T1000 (cell line): ENCODE data around the gene L3MBTL4.

Experiments used
- DNase-seq: peaks from one replicate; lab custom pipeline; 2025; ENCODE audit warnings: mixed read lengths; lab: John Stamatoyannopoulos, UW

The L3MBTL4 gene

DNA sequence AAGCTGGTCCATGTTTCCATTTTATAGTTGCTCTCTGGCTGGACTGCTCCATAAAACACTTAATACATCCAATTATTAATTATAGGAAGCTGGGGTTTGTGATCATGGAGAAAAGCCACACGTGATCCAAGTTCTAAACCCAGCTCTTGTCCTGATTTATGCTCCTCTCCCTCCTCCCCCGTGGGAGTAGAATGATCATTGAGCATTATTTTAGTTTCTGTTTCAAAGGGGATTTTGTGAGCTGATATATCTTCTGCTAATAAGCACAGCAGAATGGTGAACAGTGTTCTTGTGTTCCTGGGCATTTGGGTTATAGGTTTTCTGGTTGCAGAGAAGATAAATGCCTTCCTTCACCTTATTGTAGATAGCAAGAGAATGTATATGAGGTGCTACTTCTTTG lies 383.7 kb downstream of the L3MBTL4 start:
- DNase-seq, result no peak

DNA sequence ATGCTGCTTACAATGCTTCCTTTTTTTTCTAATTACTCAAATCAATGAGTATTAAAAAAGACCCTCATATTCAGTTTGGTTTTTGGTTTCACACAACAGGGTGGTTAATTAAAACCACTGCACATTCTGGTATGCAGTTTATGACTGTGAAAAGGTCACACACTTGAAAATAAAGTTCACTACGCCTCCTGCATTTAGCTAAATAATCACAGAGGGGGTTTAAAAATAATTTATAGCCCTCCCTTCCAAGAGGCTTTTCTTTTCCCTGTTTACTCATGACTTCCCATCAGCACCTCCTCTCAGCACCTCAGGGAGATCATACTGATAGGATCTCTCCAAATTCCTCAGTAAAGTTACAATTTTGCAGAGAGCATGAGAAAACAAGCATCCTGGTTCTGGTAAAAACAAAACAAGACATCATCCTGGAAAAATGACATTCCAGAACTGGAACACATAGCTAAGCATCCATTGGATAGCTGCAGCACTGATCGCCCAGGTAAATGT lies 389.9 kb downstream of the L3MBTL4 start:
- no peak for DNase-seq

DNA sequence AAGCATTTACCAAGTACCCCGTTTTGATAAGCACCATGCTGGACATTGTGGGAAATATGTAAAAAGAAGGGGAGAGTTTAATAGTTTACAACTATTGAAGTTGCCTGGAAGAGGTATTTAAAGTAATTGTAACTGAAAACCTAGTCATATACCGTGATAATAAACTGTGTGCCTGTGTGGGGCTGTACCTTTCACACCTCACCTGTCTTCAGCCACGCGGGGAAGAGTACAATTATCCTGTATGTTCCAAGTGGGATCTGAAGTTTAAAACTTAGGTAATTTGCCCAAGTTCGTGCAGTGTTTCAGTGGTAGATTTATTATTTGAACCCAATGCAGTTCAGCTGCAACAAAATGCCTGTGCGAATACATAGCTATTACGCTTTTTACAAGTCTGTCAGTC lies 391.2 kb downstream of the L3MBTL4 start:
- no peak for DNase-seq

DNA sequence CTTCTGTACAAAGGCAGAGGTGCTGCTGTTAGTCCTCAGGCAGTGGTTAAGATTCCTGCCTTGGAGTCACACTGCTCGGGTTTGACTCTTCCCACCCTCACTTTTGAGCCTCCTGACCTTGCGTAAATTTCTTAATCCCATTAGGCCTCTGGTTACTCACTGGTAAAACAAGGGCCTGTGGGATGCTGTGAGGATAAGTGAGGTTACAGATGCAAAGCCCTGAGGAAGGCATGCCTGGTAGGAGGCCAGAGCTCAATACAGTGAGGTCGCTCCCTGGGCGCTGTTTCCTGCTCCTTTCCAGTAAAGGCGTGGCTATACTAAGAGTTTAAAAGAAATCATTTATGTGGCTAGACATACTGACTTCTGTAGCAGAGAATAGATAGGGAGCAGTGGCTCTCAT lies 391.9 kb downstream of the L3MBTL4 start:
- peak; percentile 12 for DNase-seq

DNA sequence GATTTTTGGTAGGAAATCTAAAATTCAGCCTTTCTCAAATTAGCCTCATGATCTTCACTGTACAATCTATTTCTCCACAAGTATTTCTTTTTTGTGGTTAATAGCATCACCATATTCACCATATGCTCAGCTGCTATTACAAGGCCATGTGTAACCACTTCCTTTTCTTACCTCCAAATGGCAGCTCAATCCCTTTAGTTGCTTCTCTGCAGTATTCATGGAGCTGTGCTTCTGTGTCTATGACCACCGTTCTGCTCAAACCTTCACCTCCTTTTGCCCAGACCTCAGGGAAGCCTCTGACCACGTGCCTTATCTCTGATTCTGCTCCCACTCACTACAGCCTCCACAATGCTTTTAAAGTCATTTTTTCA lies 392.7 kb downstream of the L3MBTL4 start:
- no peak for DNase-seq

DNA sequence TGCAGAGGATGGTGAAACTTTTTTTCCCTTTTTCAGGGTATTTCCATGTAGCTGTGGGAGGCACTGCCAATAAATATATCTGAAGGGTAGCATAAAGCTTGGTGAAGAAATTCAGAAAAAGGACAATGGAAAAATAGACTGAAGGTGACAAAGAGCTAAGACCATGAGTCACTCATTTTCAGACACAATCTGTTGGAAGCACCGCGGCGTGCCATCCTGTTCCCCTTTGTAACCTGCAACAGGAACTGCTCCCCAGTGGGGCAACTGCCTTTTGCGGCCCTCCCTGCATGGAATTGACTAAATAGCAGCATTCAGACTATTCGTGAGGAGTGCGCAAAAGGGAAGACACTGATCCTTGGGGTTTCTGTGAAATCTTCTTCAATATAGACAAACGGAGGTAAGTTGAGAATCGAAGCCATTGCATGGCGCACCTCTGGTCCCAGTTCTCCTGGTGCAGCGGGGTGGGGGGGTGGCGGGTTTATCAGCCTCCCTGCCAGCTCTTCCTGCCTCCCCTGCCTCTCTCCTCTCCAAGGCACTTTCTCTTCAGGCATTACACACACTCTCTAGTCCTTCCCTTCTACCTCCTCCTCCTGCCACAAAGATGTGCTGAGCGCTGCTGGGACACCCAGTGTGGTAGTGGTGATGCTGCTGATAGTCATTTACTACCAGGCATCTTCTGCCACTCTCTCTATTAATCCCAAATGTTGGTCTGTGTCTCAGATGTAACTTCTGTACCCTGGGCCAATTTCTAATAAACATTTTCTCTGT lies 393.2 kb downstream of the L3MBTL4 start:
- DNase-seq, result no peak

DNA sequence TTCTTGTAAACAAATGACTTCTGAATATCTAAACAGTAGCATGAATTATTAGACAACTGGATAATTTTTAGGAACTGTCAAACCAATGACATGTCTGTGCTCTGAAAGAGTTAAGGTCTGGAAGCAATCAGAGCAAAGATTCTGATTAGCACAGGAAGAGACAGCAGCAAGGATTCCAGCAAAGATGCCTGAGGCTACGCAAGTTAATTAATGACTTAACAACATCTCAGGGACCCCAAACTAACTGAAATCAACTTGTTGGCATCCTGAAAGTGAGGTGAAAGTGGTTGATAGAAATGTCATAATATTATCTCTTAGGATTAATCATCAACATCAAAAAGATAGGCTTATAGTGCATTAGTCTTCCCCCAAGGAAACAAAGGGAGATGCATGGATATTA lies 396.0 kb downstream of the L3MBTL4 start:
- DNase-seq, result no peak

DNA sequence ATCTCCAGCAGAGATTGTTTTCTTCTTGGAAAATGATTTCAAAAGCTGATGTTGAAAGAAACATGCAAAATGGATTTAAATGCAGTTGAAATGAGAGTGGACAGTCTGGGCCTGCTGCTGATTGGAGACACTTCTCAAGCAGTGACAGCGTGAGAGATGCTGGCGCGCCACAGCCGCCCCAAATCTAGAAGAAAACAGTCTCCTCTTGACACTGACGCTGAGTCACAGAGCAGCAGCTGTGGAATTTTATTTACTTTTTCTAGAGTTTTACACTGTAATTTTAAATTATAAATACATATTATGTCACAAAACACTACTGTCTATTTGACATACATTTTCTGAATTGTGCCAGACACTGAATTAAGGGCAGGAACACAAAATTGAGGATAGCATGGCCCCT lies 397.5 kb downstream of the L3MBTL4 start:
- DNase-seq, result no peak

DNA sequence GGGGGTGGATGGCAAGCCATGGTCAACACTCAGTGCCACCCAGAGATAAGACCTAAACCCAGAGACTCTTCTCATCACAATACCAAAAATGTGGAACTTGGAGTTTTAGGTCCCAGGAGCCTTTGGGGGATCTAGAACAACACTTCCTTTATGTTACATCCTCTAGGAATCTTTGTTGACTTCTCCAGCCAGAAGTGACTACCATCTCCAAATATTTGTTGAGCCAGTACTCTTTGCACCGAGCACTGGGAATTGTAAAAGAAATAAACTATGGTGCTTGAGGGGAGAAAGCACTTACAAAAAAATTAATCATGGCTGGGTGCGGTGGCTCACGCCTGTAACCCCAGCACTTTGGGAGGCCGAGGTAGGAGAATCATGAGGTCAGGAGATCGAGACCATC lies 399.3 kb downstream of the L3MBTL4 start:
- DNase-seq, result no peak

DNA sequence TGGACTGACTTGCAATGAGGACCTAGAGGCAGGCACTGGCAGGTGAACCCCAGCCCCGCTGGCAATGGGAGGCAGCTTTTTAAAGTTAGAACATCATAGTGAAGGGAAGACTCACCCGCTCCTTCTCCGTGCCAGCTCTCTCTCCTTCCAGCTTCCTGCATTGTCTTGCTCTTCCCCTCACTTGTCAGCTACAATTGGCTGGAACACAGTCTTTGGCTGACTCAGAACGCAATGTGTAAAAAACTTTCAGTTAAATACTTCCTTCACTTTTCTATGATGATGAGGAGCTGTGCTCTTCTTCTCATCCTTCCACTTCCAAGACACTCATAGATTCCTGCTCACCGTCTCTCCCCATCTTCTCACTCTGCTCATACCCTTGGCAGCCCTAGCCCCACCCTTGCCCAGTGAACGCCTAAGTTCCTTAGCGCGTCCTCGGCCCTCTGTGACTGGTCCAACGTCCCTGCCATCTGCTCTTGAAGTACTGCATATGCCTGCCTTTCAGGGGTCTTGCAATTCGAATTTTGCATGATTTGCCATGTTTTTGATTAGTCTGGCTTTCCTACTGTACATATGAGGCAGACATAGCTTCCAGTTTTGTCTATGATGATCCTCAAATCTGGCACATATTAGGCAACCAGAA lies 401.4 kb downstream of the L3MBTL4 start:
- no peak for DNase-seq

DNA sequence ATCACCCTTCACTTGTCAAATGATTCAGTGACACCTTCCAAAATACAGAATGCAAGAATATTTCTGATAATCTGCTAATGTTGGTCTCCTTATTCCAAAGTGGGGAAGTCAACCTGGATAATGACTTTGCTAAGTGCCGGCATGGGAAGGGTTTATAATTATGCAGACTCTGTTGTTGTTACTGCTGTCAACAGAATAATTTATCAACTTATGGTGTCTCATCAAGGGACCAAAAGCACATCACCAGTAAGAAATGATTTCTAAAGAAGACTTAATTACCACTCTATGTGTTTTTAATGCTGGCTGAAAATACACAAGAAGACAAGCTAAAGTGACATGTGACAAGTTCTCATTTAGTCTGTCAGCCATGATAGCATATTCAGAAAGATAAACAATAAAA lies 403.8 kb downstream of the L3MBTL4 start:
- DNase-seq, result no peak

DNA sequence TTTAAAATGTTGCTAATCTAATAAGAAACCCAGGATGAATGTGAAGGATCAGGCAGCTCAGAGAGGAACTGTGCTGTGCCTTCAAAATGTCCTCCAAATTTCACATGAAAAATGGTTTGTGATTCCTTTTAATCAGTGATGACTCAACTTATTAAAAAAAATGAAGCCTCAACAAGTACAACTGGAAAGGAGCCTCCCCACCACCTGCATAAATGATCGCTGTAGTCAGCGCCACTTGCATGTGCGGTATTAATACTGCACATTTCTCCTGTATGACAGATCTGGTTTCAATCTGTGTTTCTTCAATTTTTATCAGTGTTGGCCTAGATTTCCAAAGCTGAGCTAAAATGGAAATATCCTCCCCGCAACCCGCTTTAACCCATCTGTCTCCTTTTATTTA lies 404.4 kb downstream of the L3MBTL4 start:
- DNase-seq, result no peak

DNA sequence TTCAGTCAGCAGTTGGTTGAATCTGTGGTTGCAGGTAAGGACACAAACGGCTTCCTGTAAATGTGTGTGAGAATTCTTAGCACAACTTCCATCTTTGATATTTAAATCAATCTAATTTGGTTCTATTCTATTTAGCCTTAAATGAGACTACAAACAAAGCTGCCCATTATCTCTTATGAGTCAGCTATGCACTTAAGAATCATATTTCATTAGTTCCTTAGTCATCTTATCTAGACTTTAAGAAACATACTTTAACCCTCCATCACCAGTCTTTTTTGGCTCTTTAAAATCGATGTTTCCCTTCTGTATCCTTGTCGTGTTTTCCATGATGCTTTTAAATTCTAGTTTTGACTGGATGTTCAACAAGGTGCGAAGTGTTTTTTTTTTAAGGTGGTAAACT lies 405.0 kb downstream of the L3MBTL4 start:
- no peak for DNase-seq

DNA sequence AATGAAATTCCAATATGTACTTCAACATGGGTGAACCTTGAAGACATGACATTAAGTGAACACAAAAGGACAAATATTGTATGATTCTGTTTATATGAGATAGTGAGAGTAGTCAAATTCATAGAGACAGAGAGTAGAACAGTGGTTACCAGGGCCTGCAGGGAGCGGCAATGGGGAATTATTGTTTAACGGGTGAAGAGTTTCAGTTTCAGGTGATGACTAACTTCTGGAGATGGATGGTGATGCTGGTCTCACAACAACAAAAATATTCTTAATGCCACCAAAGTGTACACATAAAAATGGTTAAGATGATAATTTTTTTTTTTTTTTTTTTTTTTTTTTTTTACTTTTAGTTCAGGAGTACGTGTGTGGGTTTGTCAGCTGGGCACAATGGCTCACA lies 410.0 kb downstream of the L3MBTL4 start:
- DNase-seq, result no peak

DNA sequence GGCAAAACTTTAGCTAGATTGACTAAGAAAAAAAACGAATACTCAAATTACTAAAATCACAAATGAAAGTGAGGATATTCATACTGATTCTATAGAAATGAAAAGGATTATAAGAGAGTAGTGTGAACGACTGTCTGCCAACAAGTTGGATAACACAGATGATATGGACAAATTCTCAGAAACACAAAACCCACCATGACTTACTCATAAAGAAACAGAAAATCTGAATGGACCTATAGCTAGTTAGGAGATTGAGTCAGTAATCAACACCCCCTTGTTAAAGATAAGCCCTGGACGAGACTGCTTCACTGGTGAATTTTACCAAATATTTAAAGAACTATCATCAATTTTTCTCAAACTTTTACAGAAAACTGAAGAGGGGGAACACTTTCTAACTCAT lies 410.6 kb downstream of the L3MBTL4 start:
- DNase-seq, result no peak

DNA sequence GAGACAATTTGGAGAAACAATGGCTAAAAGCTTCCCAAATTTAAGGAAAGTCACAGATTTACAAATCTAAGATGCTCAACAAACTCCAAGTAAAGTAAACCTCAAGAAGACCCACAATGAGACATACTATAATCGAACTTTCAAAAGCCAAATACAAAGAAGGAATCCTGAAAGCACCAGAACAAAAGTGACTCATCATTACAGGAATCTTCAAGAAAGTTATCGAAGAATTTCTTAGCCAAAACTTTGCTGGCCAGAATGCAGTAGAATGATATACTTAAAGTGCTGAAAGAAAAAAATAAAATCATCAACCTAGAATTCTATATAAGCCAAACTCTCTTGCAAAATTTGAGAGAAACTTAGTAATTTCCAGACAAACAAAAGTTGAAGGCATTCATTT lies 412.8 kb downstream of the L3MBTL4 start:
- DNase-seq, result no peak

DNA sequence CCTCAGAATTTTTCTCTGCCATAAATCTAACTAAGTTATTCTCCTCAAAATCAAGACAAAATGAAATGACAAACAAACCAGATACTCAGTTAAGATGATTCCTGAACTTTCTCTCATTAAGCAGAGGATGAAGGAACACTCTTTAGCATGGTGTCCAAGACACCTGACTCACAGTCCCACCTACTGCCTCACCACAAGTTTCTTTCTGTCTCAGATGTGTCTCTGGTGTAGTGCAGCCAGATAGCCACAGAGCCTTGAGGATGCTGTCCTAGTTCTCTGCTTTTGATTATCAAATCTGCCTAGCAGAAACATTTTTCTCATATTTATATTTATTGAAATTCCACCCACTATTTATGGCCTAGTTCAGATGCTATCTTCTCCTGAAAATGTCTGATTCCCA lies 415.8 kb downstream of the L3MBTL4 start:
- DNase-seq, result no peak

DNA sequence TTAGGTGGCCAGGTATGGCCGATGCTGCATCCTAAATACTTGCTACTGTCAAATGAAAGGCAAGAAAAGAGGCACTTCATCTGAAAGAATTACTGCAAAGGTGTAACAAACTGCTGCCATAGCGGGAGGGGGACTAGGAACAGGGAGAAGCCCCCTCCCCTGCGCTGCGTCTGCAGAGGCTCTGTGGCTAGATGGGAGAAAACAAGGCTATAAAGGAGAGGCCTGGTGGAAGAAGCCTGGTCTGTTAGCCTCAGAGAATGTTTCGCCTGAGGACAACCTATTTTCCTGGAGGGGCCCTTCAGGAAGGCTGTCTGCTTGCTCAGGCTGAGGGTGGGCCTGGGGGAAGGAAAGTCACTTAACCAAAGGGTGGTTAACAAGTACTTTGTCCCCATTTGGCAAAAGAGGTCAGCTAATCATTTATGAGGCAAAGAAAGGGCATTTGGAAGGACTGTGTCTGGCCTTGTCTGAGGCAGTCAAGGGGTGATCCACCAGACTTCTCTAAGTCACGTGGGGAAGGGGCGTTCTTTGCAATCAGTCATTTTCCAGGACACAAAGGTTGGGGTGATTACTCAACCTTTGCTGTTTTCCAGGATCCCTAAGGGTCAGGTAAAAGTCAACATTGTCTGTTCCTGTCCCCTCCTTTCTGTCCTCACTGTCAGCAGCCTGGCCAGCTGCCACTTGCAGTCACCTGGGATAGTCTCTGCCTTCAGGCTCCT lies 416.4 kb downstream of the L3MBTL4 start:
- DNase-seq, result no peak

DNA sequence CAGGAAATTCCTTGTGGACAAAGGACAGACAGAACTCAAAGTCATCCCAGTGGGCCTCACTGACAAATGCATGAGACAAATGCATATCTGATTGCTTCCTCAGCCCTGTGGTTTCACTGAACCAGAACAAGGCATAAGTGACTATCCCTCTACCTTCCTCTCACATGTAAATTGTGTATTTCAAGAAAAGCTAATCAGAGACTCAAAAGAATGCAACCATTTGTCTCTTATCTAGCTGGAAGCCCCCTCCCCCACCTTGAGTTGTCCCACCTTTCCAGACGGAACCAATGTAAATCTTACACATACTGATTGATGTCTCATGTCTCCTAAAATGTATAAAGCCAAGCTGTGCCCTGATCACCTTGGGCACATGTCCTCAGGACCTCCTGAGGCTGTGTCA lies 417.4 kb downstream of the L3MBTL4 start:
- DNase-seq, result no peak

DNA sequence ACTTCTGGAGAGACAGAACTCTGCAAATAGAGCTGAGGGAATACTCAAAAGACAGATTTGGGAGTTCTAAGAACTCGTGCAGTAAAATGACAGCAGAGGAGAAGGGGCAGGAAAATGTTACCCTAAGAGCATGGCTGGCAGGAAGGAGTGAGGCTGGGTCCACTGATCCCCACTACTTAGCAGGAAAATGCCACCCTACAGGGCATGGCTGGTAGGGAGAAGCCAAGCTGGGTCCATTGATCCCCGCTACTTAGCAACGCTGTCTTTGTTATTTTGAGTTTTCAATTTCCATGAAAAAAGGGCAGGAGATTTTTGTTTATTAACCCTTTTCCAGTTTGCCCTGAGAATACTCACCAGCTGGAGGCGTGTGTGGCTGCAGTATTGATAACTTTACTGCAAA lies 419.1 kb downstream of the L3MBTL4 start:
- DNase-seq, result no peak

DNA sequence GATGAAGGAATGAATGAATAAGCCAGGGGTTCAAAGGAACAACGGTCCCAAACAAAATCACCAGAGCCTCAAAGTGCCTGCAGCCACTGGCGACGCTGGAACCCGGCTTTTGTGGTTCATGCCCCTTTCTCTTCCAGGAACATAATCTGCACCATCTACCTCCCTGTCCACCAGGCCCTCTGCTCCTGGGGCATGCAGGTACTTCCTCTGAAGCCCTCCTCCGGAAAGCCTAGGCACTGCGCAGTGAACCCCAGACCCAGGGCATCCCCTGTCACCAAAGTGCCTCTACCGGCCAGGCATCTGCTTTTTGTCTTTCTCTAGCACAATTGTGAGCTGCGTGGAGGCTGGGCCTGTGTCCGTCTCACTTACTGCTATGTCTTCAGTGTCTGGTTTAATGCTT lies 420.8 kb downstream of the L3MBTL4 start:
- DNase-seq, result no peak

DNA sequence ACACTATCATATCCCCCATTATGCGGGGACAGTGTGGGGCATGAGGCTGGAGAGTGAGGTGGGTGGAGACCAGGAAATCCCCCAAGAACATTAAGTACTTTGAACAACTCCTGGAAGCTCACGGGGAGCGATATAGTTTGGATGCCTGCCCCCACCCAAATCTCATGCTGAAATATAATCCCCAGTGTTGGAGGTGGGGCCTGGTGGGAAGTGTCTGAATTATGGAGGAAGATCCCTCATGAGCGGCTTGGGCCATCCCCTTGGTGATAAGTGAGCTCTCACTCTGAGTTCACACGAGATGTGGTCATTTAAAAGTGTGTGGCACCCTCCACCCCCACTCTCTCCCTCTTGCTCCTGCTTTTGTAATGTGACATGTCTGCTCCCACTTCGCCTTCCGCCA lies 422.3 kb downstream of the L3MBTL4 start:
- no peak for DNase-seq

DNA sequence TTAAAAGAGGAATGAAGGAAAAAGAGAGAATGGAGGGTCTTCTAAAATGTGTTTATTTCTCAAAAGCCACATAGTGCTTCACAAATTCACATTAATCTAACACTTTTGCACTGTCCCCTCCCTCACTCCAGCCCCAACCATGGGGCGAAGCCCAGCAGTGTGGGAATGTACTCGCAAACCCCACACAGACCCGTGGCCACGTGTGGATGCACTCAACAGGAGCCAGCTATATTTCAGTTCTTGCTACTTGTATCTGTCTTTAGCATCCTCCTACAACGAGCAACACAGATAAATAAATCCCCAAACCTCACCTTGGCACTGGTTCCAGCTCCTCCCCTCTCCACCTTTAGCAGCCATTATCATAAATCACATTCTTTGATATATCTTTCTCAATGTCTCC lies 427.5 kb downstream of the L3MBTL4 start:
- DNase-seq, result no peak
